Measurements from ENCODE around the gene MCU. TPM values are rescaled to one million over a fixed set of nuclear protein-coding genes. Genes with fewer than 3 reads are reported as not detected.
A peak's percentile ranks its signal among the peaks of the same experiment; 100 is the strongest.

Gene MCU
- polyA plus RNA-seq (2012; rRNA removed), result 20.6 and 30.1 TPM in 2 replicates
- 26.2 and 26.9 TPM in 2 replicates for polyA plus RNA-seq (2012; cell fraction: cytosol; rRNA removed)
- 24.1 and 33.0 TPM in 2 replicates for polyA plus RNA-seq (2012; cell fraction: nucleus; rRNA removed)

- peak; percentile 94 for DNase-seq
- Histone ChIP-seq H3K4me3 (ENCODE audit: low read depth in 2 of 2, low read length in 1 of 2) (peak within 1 kb of the TSS; percentile 89), H3K27me3 (ENCODE audit: insufficient read depth) (no peaks in the 10 kb centered on the region), H3K4me1 (ENCODE audit: control insufficient read depth in 1 of 2, insufficient read depth in 2 of 2, low read depth in 1 of 2, low read length in 1 of 2) (peaks cover 8 to 11% of the 10 kb centered on the region in 2 experiments; a peak in 3 of 4 replicates), H3K9ac (peak within 1 kb of the TSS; percentile 74), H3F3A (replicated peaks; ENCODE audit: insufficient read depth) (peaks cover 14% of the 10 kb centered on the region), H2AFZ (ENCODE audit: low read depth) (peak within 1 kb of the TSS; percentile 80), H3K9me3 (no peaks in the 10 kb centered on the region), H3K79me2 (ENCODE audit: insufficient read depth) (peaks cover 47% of the 10 kb centered on the region), H3K36me3 (replicated peaks in 1 of 2; ENCODE audit: control insufficient read depth in 1 of 2, insufficient read depth in 2 of 2, low read length in 1 of 2) (no peaks in the 10 kb centered on the region), H4K20me1 (ENCODE audit: insufficient read depth) (peaks cover 26% of the 10 kb centered on the region), H3K27ac (ENCODE audit: low read depth in 2 of 2, low read length in 1 of 2) (peak within 1 kb of the TSS; percentile 20 to 80; a peak in 3 of 4 replicates), H3K9me2 (no peaks in the 10 kb centered on the region), H3K4me2 (peak within 1 kb of the TSS; percentile 94)
- ChIA-PET CTCF (interaction anchor here (0.9 to 4.4 kb wide), 5 partner anchors 10 to 328 kb away, joined by 3 to 38 read pairs (median 8); no protein-coding TSS in a partner anchor), POLR2A (interaction anchor here (0.9 to 1.2 kb wide), 5 partner anchors 9 to 404 kb away, joined by 3 to 7 read pairs (median 3); partner anchors contain the start of gene P4HA1)
- 0% methylated on average over 14 of the region's 83 CpGs for WGBS (ENCODE audit: low lambda C conversion rate)
- TF ChIP-seq TEAD4 (IDR thresholded peaks at IDR 0.05; ENCODE audit: borderline replicate concordance, insufficient read depth) (no peak), NFIC (IDR thresholded peaks at IDR 0.05; ENCODE audit: borderline replicate concordance) (no peak), EP300 (IDR thresholded peaks at IDR 0.05; ENCODE audit: borderline replicate concordance in 1 of 2, low read depth in 1 of 2, low read length in 1 of 2) (peak in 1 of 2 experiments; percentile 56; a peak in 1 of 4 replicates), ELF1 (IDR thresholded peaks at IDR 0.05) (no peak), FOXM1 (IDR thresholded peaks at IDR 0.05; ENCODE audit: low read depth) (no peak), GATA2 (CRISPR knock-in tag; IDR thresholded peaks at IDR 0.05) (no peak), FOXJ3 (CRISPR knock-in tag; IDR thresholded peaks at IDR 0.05) (no peak), MXI1 (IDR thresholded peaks at IDR 0.05; ENCODE audit: low read depth, low read length) (0 out of 2 replicates have a peak, but pooled peaks have one; percentile 14), TCF12 (IDR thresholded peaks at IDR 0.05) (no peak), TAF1 (IDR thresholded peaks at IDR 0.05; ENCODE audit: borderline replicate concordance, low read depth, low read length) (peak; percentile 100), REST (IDR thresholded peaks at IDR 0.05; ENCODE audit: low read depth, low read length) (peak; percentile 84), RCOR1 (IDR thresholded peaks at IDR 0.05; ENCODE audit: low read length) (no peak), CHD2 (IDR thresholded peaks at IDR 0.05; ENCODE audit: low read length, partially characterized antibody) (no peak), EZH2phosphoT487 (IDR thresholded peaks at IDR 0.05; ENCODE audit: borderline replicate concordance, low read depth) (no peak), RFX5 (IDR thresholded peaks at IDR 0.05; ENCODE audit: low read length) (no peak; the same call in 1 of the 2 replicates), FOSL2 (IDR thresholded peaks at IDR 0.05; ENCODE audit: borderline replicate concordance, low read depth) (no peak), SIN3A (IDR thresholded peaks at IDR 0.05; ENCODE audit: borderline replicate concordance, low read depth, low read length) (no peak; the same call in 1 of the 2 replicates), MEF2A (IDR thresholded peaks at IDR 0.05; ENCODE audit: borderline replicate concordance, low read depth) (no peak), SMC3 (IDR thresholded peaks at IDR 0.05; ENCODE audit: low read depth, low read length) (no peak), RAD21 (IDR thresholded peaks at IDR 0.05; ENCODE audit: low read length) (no peak)
- TF ChIP-seq, protein P1, sequence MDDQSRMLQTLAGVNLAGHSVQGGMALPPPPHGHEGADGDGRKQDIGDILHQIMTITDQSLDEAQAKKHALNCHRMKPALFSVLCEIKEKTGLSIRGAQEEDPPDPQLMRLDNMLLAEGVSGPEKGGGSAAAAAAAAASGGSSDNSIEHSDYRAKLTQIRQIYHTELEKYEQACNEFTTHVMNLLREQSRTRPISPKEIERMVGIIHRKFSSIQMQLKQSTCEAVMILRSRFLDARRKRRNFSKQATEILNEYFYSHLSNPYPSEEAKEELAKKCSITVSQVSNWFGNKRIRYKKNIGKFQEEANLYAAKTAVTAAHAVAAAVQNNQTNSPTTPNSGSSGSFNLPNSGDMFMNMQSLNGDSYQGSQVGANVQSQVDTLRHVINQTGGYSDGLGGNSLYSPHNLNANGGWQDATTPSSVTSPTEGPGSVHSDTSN (IDR thresholded peaks at IDR 0.05), result peak; percentile 98
- TF ChIP-seq, protein P2, sequence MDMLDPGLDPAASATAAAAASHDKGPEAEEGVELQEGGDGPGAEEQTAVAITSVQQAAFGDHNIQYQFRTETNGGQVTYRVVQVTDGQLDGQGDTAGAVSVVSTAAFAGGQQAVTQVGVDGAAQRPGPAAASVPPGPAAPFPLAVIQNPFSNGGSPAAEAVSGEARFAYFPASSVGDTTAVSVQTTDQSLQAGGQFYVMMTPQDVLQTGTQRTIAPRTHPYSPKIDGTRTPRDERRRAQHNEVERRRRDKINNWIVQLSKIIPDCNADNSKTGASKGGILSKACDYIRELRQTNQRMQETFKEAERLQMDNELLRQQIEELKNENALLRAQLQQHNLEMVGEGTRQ (IDR thresholded peaks at IDR 0.05; ENCODE audit: borderline replicate concordance, low read depth, low read length), result no peak
- TF ChIP-seq, protein P3, sequence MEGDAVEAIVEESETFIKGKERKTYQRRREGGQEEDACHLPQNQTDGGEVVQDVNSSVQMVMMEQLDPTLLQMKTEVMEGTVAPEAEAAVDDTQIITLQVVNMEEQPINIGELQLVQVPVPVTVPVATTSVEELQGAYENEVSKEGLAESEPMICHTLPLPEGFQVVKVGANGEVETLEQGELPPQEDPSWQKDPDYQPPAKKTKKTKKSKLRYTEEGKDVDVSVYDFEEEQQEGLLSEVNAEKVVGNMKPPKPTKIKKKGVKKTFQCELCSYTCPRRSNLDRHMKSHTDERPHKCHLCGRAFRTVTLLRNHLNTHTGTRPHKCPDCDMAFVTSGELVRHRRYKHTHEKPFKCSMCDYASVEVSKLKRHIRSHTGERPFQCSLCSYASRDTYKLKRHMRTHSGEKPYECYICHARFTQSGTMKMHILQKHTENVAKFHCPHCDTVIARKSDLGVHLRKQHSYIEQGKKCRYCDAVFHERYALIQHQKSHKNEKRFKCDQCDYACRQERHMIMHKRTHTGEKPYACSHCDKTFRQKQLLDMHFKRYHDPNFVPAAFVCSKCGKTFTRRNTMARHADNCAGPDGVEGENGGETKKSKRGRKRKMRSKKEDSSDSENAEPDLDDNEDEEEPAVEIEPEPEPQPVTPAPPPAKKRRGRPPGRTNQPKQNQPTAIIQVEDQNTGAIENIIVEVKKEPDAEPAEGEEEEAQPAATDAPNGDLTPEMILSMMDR (IDR thresholded peaks at IDR 0.05), result no peak
- TF ChIP-seq, protein P4, sequence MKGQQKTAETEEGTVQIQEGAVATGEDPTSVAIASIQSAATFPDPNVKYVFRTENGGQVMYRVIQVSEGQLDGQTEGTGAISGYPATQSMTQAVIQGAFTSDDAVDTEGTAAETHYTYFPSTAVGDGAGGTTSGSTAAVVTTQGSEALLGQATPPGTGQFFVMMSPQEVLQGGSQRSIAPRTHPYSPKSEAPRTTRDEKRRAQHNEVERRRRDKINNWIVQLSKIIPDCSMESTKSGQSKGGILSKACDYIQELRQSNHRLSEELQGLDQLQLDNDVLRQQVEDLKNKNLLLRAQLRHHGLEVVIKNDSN (IDR thresholded peaks at IDR 0.05; ENCODE audit: borderline replicate concordance, low read depth), result no peak
These were observed at the start of gene MCU for GRCh38 chr10:72691863-72692743. TSS of gene MCU (plus strand) at chr10:72692143. CDS start at chr10:72692152, 9 bp downstream.

All from SK-N-SH (cell line).